Ishikawa (cell line): Measurements from ENCODE around the gene SLC1A2.

Experiments used
- CEBPB ChIP-seq: IDR thresholded peaks from 2 replicates; pipeline ENCODE4 v1.6.1; 2012
- CREB1 ChIP-seq: IDR thresholded peaks from 2 replicates; pipeline ENCODE4 v1.6.1; 2012; ENCODE audit warnings: low read depth
- EGR1 ChIP-seq: IDR thresholded peaks from 2 replicates; pipeline ENCODE4 v1.6.1; 2012
- EP300 ChIP-seq: IDR thresholded peaks from 2 replicates; pipeline ENCODE4 v1.6.1; 2012; ENCODE audit warnings: borderline replicate concordance
- FOXM1 ChIP-seq: IDR thresholded peaks from 2 replicates; pipeline ENCODE4 v1.6.1; 2012; ENCODE audit warnings: low read depth, borderline replicate concordance
- MAX ChIP-seq: IDR thresholded peaks from 2 replicates; pipeline ENCODE4 v1.6.1; 2012
- NFIC ChIP-seq: IDR thresholded peaks from 2 replicates; pipeline ENCODE4 v1.6.1; 2012
- RAD21 ChIP-seq: IDR thresholded peaks from 2 replicates; pipeline ENCODE4 v1.6.1; 2012; ENCODE audit warnings: low read depth
- TAF1 ChIP-seq: IDR thresholded peaks from 2 replicates; pipeline ENCODE4 v1.6.1; 2012; ENCODE audit warnings: low read depth, mild to moderate bottlenecking
- TCF12 ChIP-seq: IDR thresholded peaks from 2 replicates; pipeline ENCODE4 v1.6.1; 2012; ENCODE audit warnings: low read depth
- TEAD4 ChIP-seq: IDR thresholded peaks from 2 replicates; pipeline ENCODE4 v1.6.1; 2012
- YY1 ChIP-seq: IDR thresholded peaks from 2 replicates; pipeline ENCODE4 v1.6.1; 2012; ENCODE audit warnings: low read depth
- ZBTB7A ChIP-seq: IDR thresholded peaks from 2 replicates; pipeline ENCODE4 v1.6.1; 2012; ENCODE audit warnings: low read depth
- TF ChIP-seq, protein P1 (sequence below): IDR thresholded peaks from 2 replicates; pipeline ENCODE4 v1.6.1; 2012
- TF ChIP-seq, protein P2 (sequence below): IDR thresholded peaks from 2 replicates; pipeline ENCODE4 v1.6.1; 2012; ENCODE audit warnings: low read depth, mild to moderate bottlenecking

The SLC1A2 gene

GRCh38 chr11:35292279-35292678, 127.1 kb downstream of the SLC1A2 start:
- no peak for TF ChIP-seq FOXM1
- no peak for TF ChIP-seq CEBPB
- no peak for TF ChIP-seq MAX
- TF ChIP-seq TEAD4, result no peak
- TF ChIP-seq ZBTB7A, result no peak
- no peak for TF ChIP-seq EP300
- TF ChIP-seq NFIC, result no peak
- TF ChIP-seq EGR1, result no peak
- no peak for TF ChIP-seq YY1
- TF ChIP-seq, protein P1, sequence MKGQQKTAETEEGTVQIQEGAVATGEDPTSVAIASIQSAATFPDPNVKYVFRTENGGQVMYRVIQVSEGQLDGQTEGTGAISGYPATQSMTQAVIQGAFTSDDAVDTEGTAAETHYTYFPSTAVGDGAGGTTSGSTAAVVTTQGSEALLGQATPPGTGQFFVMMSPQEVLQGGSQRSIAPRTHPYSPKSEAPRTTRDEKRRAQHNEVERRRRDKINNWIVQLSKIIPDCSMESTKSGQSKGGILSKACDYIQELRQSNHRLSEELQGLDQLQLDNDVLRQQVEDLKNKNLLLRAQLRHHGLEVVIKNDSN, result no peak
- TF ChIP-seq TAF1, result no peak

GRCh38 chr11:35290876-35291275, 128.5 kb downstream of the SLC1A2 start:
- TF ChIP-seq EP300, result no peak
- no peak for TF ChIP-seq NFIC
- TF ChIP-seq YY1, result no peak
- TF ChIP-seq TCF12, result no peak
- TF ChIP-seq CEBPB, result no peak
- TF ChIP-seq, protein P1, result no peak
- no peak for TF ChIP-seq TEAD4
- no peak for TF ChIP-seq FOXM1
- no peak for TF ChIP-seq EGR1

- TF ChIP-seq YY1 (no peak), ZBTB7A (no peak), NFIC (no peak), TCF12 (no peak), EP300 (no peak), TAF1 (no peak), EGR1 (no peak), FOXM1 (no peak), CEBPB (no peak), CREB1 (no peak), TEAD4 (no peak), RAD21 (no peak), MAX (no peak)
- TF ChIP-seq, protein P1, result no peak
- TF ChIP-seq, protein P2, sequence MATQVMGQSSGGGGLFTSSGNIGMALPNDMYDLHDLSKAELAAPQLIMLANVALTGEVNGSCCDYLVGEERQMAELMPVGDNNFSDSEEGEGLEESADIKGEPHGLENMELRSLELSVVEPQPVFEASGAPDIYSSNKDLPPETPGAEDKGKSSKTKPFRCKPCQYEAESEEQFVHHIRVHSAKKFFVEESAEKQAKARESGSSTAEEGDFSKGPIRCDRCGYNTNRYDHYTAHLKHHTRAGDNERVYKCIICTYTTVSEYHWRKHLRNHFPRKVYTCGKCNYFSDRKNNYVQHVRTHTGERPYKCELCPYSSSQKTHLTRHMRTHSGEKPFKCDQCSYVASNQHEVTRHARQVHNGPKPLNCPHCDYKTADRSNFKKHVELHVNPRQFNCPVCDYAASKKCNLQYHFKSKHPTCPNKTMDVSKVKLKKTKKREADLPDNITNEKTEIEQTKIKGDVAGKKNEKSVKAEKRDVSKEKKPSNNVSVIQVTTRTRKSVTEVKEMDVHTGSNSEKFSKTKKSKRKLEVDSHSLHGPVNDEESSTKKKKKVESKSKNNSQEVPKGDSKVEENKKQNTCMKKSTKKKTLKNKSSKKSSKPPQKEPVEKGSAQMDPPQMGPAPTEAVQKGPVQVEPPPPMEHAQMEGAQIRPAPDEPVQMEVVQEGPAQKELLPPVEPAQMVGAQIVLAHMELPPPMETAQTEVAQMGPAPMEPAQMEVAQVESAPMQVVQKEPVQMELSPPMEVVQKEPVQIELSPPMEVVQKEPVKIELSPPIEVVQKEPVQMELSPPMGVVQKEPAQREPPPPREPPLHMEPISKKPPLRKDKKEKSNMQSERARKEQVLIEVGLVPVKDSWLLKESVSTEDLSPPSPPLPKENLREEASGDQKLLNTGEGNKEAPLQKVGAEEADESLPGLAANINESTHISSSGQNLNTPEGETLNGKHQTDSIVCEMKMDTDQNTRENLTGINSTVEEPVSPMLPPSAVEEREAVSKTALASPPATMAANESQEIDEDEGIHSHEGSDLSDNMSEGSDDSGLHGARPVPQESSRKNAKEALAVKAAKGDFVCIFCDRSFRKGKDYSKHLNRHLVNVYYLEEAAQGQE, result no peak
Measured at GRCh38 chr11:35289821-35290220, 129.5 kb downstream of the SLC1A2 start.

- TF ChIP-seq ZBTB7A (no peak), YY1 (no peak), TCF12 (no peak), EP300 (no peak), RAD21 (no peak), CEBPB (no peak), MAX (no peak), NFIC (no peak), EGR1 (no peak), TEAD4 (no peak), CREB1 (no peak), FOXM1 (no peak), TAF1 (no peak)
- TF ChIP-seq, protein P2, result no peak
- TF ChIP-seq, protein P1, result no peak
Measured at GRCh38 chr11:35288817-35289541, 130.4 kb downstream of the SLC1A2 start.

DNA sequence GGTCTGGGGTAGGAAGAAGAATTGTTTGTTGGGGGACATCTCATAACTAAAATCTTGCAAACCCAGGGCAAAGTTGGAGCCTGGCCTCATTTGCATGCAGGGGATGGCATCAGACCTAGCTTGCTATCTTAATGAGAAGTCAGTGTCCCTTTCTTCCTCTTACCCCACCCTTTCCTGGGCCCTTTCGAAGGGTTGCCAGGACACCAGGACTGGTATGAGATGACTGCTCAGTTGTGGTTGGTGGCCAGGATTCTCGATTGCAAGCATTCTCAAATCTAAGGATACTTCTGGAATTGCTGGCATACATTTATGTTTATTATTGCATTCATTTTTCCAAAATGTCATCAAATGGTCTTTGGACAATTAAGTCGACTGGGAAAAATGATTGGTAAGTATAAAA, 131.0 kb downstream of the SLC1A2 start:
- TF ChIP-seq TCF12 (no peak), EGR1 (no peak), YY1 (no peak), EP300 (no peak), ZBTB7A (no peak), TAF1 (no peak)
